ENCODE results near the gene SPOCK1.

Gene SPOCK1

GRCh38 chr5:137450759-137451158, 48.4 kb downstream of the SPOCK1 start:
- no peak for DNase-seq (ENCODE audit: low read depth)
- TF ChIP-seq POLR2A (IDR thresholded peaks at IDR 0.05; ENCODE audit: extremely low read depth, insufficient read length) (no peak), CTCF (IDR thresholded peaks at IDR 0.05; ENCODE audit: low read depth, low read length) (no peak), MAX (IDR thresholded peaks at IDR 0.05; ENCODE audit: low read depth, low read length) (no peak), MYC (IDR thresholded peaks at IDR 0.05; ENCODE audit: low read depth, low read length) (no peak)
- H3K4me3 ChIP-seq (ENCODE audit: low read depth, low read length), result no peak overlapping the region

- no peak for TF ChIP-seq POLR2A (IDR thresholded peaks at IDR 0.05; ENCODE audit: extremely low read depth, insufficient read length)
- no peak for TF ChIP-seq MYC (IDR thresholded peaks at IDR 0.05; ENCODE audit: low read depth, low read length)
- no peak for TF ChIP-seq CTCF (IDR thresholded peaks at IDR 0.05; ENCODE audit: low read depth, low read length)
- TF ChIP-seq MAX (IDR thresholded peaks at IDR 0.05; ENCODE audit: low read depth, low read length), result no peak
- DNase-seq (ENCODE audit: low read depth), result no peak
- H3K4me3 ChIP-seq (ENCODE audit: low read depth, low read length), result no peak overlapping the region
Measured at GRCh38 chr5:137448868-137449267, 50.3 kb downstream of the SPOCK1 start.

GRCh38 chr5:137446615-137447014, 52.5 kb downstream of the SPOCK1 start:
- H3K4me3 ChIP-seq (ENCODE audit: low read depth, low read length), result no peak overlapping the region
- TF ChIP-seq CTCF (IDR thresholded peaks at IDR 0.05; ENCODE audit: low read depth, low read length), result no peak
- no peak for TF ChIP-seq MAX (IDR thresholded peaks at IDR 0.05; ENCODE audit: low read depth, low read length)
- no peak for TF ChIP-seq POLR2A (IDR thresholded peaks at IDR 0.05; ENCODE audit: extremely low read depth, insufficient read length)
- DNase-seq (ENCODE audit: low read depth), result no peak

GRCh38 chr5:137446151-137446550, 53.0 kb downstream of the SPOCK1 start:
- H3K4me3 ChIP-seq (ENCODE audit: low read depth, low read length), result no peak overlapping the region
- no peak for TF ChIP-seq CTCF (IDR thresholded peaks at IDR 0.05; ENCODE audit: low read depth, low read length)
- TF ChIP-seq MYC (IDR thresholded peaks at IDR 0.05; ENCODE audit: low read depth, low read length), result no peak
- TF ChIP-seq POLR2A (IDR thresholded peaks at IDR 0.05; ENCODE audit: extremely low read depth, insufficient read length), result no peak
- no peak for DNase-seq (ENCODE audit: low read depth)

GRCh38 chr5:137442660-137443059, 56.5 kb downstream of the SPOCK1 start:
- no peak for TF ChIP-seq CTCF (IDR thresholded peaks at IDR 0.05; ENCODE audit: low read depth, low read length)
- TF ChIP-seq MYC (IDR thresholded peaks at IDR 0.05; ENCODE audit: low read depth, low read length), result no peak
- DNase-seq (ENCODE audit: low read depth), result no peak
- no peak overlapping the region for H3K4me3 ChIP-seq (ENCODE audit: low read depth, low read length)

- TF ChIP-seq POLR2A (IDR thresholded peaks at IDR 0.05; ENCODE audit: extremely low read depth, insufficient read length) (no peak), MYC (IDR thresholded peaks at IDR 0.05; ENCODE audit: low read depth, low read length) (no peak), MAX (IDR thresholded peaks at IDR 0.05; ENCODE audit: low read depth, low read length) (no peak), CTCF (IDR thresholded peaks at IDR 0.05; ENCODE audit: low read depth, low read length) (no peak)
- H3K4me3 ChIP-seq (ENCODE audit: low read depth, low read length), result no peak overlapping the region
- no peak for DNase-seq (ENCODE audit: low read depth)
Measured at GRCh38 chr5:137441476-137441875, 57.6 kb downstream of the SPOCK1 start.
